DND-41 (cell line): ENCODE results near the gene TSPAN11.

ENCODE experiments used
- CTCF ChIP-seq: IDR thresholded peaks from 2 replicates; pipeline ENCODE4 v1.5.1; 2012; ENCODE audit warnings: borderline replicate concordance, low read length, moderate library complexity, mild to moderate bottlenecking; ENCODE audit not compliant: poor library complexity, severe bottlenecking; ENCODE audit errors: extremely low read depth
- EZH2 ChIP-seq: IDR thresholded peaks from 3 replicates; pipeline ENCODE4 v1.6.1; 2012; ENCODE audit warnings: borderline replicate concordance, low read depth, mild to moderate bottlenecking, moderate library complexity, low read length, inconsistent platforms; ENCODE audit not compliant: severe bottlenecking

GRCh38 chr12:30959778-30960177 lies 33.2 kb downstream of the TSPAN11 start:
- TF ChIP-seq EZH2: no peak
- TF ChIP-seq CTCF: no peak
